H1 (cell line): Measurements from ENCODE around the gene KIAA0513.

ENCODE experiments used
- JUND ChIP-seq: IDR thresholded peaks from 2 replicates; pipeline ENCODE4 v1.6.1; 2011; ENCODE audit warnings: mild to moderate bottlenecking, improper control_type of control experiment, low read length
- POLR2A ChIP-seq, 2 experiments: IDR thresholded peaks; 1 replicate in 1 of 2; 2 replicates in 1 of 2; pipeline ENCODE4 v1.6.1; 2011; ENCODE audit warnings: low read depth in 2 of 2, low read length in 2 of 2, mild to moderate bottlenecking in 2 of 2; ENCODE audit errors: control extremely low read depth in 1 of 2
- POLR2AphosphoS5 ChIP-seq: IDR thresholded peaks from 2 replicates; pipeline ENCODE4 v1.6.1; 2011; ENCODE audit warnings: low read depth, low read length
- RAD21 ChIP-seq, 2 experiments: IDR thresholded peaks in 1 of 2; conservative IDR thresholded peaks in 1 of 2; 2 replicates each; pipeline ENCODE4 v1.6.1; 2011; ENCODE audit warnings: low read depth in 2 of 2, low read length in 2 of 2, improper control_type of control experiment in 1 of 2, inconsistent platforms in 1 of 2, mild to moderate bottlenecking in 1 of 2, moderate library complexity in 1 of 2
- TF ChIP-seq, protein P1 (sequence below): IDR thresholded peaks from 2 replicates; pipeline ENCODE4 v1.6.1; 2012; ENCODE audit warnings: inconsistent platforms
- TF ChIP-seq, protein P2 (sequence below), 3 experiments: IDR thresholded peaks; 1 replicate in 2 of 3; 2 replicates in 1 of 3; pipeline versions ENCODE4 v1.5.1 to v1.6.1; 2011; ENCODE audit warnings: low read length in 3 of 3, mild to moderate bottlenecking in 3 of 3, inconsistent platforms in 2 of 3, low read depth in 1 of 3, moderate library complexity in 1 of 3; ENCODE audit not compliant: insufficient read depth in 1 of 3; ENCODE audit errors: control extremely low read depth in 1 of 3

- TF ChIP-seq, protein P1, sequence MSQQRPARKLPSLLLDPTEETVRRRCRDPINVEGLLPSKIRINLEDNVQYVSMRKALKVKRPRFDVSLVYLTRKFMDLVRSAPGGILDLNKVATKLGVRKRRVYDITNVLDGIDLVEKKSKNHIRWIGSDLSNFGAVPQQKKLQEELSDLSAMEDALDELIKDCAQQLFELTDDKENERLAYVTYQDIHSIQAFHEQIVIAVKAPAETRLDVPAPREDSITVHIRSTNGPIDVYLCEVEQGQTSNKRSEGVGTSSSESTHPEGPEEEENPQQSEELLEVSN = no peak
- TF ChIP-seq, protein P2, sequence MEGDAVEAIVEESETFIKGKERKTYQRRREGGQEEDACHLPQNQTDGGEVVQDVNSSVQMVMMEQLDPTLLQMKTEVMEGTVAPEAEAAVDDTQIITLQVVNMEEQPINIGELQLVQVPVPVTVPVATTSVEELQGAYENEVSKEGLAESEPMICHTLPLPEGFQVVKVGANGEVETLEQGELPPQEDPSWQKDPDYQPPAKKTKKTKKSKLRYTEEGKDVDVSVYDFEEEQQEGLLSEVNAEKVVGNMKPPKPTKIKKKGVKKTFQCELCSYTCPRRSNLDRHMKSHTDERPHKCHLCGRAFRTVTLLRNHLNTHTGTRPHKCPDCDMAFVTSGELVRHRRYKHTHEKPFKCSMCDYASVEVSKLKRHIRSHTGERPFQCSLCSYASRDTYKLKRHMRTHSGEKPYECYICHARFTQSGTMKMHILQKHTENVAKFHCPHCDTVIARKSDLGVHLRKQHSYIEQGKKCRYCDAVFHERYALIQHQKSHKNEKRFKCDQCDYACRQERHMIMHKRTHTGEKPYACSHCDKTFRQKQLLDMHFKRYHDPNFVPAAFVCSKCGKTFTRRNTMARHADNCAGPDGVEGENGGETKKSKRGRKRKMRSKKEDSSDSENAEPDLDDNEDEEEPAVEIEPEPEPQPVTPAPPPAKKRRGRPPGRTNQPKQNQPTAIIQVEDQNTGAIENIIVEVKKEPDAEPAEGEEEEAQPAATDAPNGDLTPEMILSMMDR (IDR thresholded peaks at IDR 0.05; ENCODE audit: control extremely low read depth in 1 of 3, insufficient read depth in 1 of 3, low read depth in 1 of 3, low read length in 3 of 3) = no peak
- TF ChIP-seq POLR2AphosphoS5 (no peak), RAD21 (IDR thresholded peaks at IDR 0.05 in 1 of 2, conservative IDR thresholded peaks at IDR 0.05 in 1 of 2; ENCODE audit: low read depth in 2 of 2, low read length in 2 of 2) (no peak), JUND (no peak), POLR2A (IDR thresholded peaks at IDR 0.05; ENCODE audit: control extremely low read depth in 1 of 2, low read depth in 2 of 2, low read length in 2 of 2) (no peak)
These were observed 96.5 kb downstream of the KIAA0513 start for GRCh38 chr16:85123891-85124635.
